CD4-positive, alpha-beta T cell treated with Interleukin-6 for 4 hours (primary cell): ENCODE measurements around the gene SOCS3.
"Not testable (repeated sequence)": the region's sequence is repeated elsewhere in the genome, so short reads cannot be mapped to it uniquely, and the experiment has no call there.

Experiments used
- DNase-seq: peaks from one replicate; pipeline ENCODE4 v3.0.0-alpha.2; 2020; ENCODE audit warnings: mixed read lengths

The SOCS3 gene

GRCh38 chr17:78347453-78347852, 12.4 kb downstream of the SOCS3 start:
- DNase-seq, result no peak

- no peak for DNase-seq
Observed at GRCh38 chr17:78346605-78347250, 13.1 kb downstream of the SOCS3 start.

GRCh38 chr17:78345791-78346494, 13.9 kb downstream of the SOCS3 start:
- no peak for DNase-seq

GRCh38 chr17:78345172-78345571, 14.7 kb downstream of the SOCS3 start:
- no peak for DNase-seq

GRCh38 chr17:78344666-78345065, 15.2 kb downstream of the SOCS3 start:
- DNase-seq, result no peak

GRCh38 chr17:78343543-78344201, 16.2 kb downstream of the SOCS3 start:
- peak; percentile 88 for DNase-seq

GRCh38 chr17:78343187-78343542, 16.7 kb downstream of the SOCS3 start:
- DNase-seq, result peak; percentile 41

GRCh38 chr17:78342449-78343186, 17.3 kb downstream of the SOCS3 start:
- DNase-seq, result no peak

GRCh38 chr17:78341559-78342448, 18.1 kb downstream of the SOCS3 start:
- DNase-seq, result peak; percentile 40

GRCh38 chr17:78340183-78340955, 19.5 kb downstream of the SOCS3 start:
- no peak for DNase-seq

- DNase-seq, result peak; percentile 68
Observed at GRCh38 chr17:78338486-78339259, 21.2 kb downstream of the SOCS3 start.

GRCh38 chr17:78337244-78338109, 22.4 kb downstream of the SOCS3 start:
- DNase-seq, result no peak

GRCh38 chr17:78335209-78335608, 24.7 kb downstream of the SOCS3 start:
- DNase-seq, result no peak

GRCh38 chr17:78332991-78333390, 26.9 kb downstream of the SOCS3 start:
- peak; percentile 43 for DNase-seq

GRCh38 chr17:78331355-78331754, 28.5 kb downstream of the SOCS3 start:
- not testable (repeated sequence) for DNase-seq

- no peak for DNase-seq
Observed at GRCh38 chr17:78330570-78331224, 29.2 kb downstream of the SOCS3 start.

- DNase-seq, result peak; percentile 43
Observed at GRCh38 chr17:78329263-78330059, 30.4 kb downstream of the SOCS3 start.

GRCh38 chr17:78327880-78328279, 32.0 kb downstream of the SOCS3 start:
- no peak for DNase-seq
